Measurements from ENCODE around the gene MAGI3.
"Not testable (repeated sequence)": the region's sequence is repeated elsewhere in the genome, so short reads cannot be mapped to it uniquely, and the experiment has no call there.

Gene MAGI3

DNA sequence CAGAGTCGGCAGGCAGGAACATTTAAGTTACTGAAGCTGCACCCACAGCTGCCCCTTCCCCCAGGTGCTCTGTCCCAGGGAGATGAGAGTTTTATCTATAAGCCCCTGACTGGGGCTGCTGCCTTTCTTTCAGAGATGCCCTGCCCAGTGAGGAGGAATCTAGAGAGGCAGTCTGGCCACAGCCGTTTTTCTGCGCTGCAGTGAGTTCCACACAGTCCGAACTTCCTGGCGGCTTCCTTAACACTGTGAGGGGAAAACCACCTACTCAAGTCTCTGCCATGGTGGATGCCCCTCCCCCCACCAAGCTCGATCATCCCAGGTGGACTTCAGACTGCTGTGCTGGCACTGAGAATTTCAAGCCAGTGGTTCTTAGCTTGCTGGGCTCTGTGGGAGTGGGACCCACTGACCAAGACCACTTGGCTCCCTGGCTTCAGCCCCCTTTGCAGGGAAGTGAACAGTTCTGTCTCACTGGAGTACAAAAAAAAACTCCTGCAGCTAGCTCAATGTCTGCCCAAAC, 185.5 kb downstream of the MAGI3 start:
- H4K8ac ChIP-seq (ENCODE audit: low read depth, low read length); H3K4ac ChIP-seq (ENCODE audit: low read depth, low read length); H3K4me1 ChIP-seq (ENCODE audit: control insufficient read depth, low read depth, low read length); H4K5ac ChIP-seq (ENCODE audit: low read length); DNase-seq; H3K9ac ChIP-seq (ENCODE audit: low read length); H3K56ac ChIP-seq (ENCODE audit: low read length); H2AK5ac ChIP-seq (ENCODE audit: low read length); H3K18ac ChIP-seq (ENCODE audit: low read length); H2BK120ac ChIP-seq (ENCODE audit: low read depth, low read length); H2BK5ac ChIP-seq (ENCODE audit: low read length); H2BK15ac ChIP-seq (replicated peaks; ENCODE audit: low read depth); H3K4me2 ChIP-seq (ENCODE audit: low read length); H3K27me3 ChIP-seq (ENCODE audit: insufficient read depth, low read length, poor library complexity); H3K23ac ChIP-seq (ENCODE audit: low read length); H3K36me3 ChIP-seq (ENCODE audit: control insufficient read depth, insufficient read depth, low read length); H3K79me1 ChIP-seq (ENCODE audit: low read length); H3K27ac ChIP-seq (ENCODE audit: low read depth, low read length); H3K4me3 ChIP-seq (ENCODE audit: low read length); H3K79me2 ChIP-seq (ENCODE audit: control insufficient read depth, insufficient read depth, low read length): not testable (repeated sequence)
- WGBS (ENCODE audit: extremely low coverage, insufficient coverage, low lambda C conversion rate) = no CpG with 5 or more reads among the region's 6 CpGs

DNA sequence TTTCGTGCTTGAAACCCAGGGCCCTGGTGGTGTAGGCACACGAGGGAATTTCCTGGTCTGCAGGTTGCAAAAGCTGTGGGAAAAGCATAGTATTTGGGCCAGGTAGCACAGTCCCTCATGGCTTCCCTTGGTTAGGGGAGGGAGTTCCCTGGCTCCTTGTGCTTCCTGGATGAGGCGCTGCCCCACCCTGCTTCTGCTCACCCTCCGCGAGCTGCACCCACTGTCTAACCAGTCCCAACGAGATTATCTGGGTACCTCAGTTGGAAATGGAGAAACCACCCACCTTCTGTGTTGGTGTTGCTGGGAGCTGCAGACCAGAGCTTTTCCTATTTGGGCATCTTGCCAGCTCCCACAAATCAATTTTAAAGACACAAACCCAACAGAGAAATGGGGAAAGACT, 186.0 kb downstream of the MAGI3 start:
- H3K4me1 ChIP-seq (ENCODE audit: control insufficient read depth, low read depth, low read length) = no peaks in the 10 kb centered on the region
- no peak overlapping the region for H3K18ac ChIP-seq (ENCODE audit: low read length)
- H3K56ac ChIP-seq (ENCODE audit: low read length) = no peak overlapping the region
- H2BK120ac ChIP-seq (ENCODE audit: low read depth, low read length) = no peak overlapping the region
- H3K36me3 ChIP-seq (ENCODE audit: control insufficient read depth, insufficient read depth, low read length) = no peaks in the 10 kb centered on the region
- H3K27ac ChIP-seq (ENCODE audit: low read depth, low read length) = no peak overlapping the region
- H4K5ac ChIP-seq (ENCODE audit: low read length) = no peak overlapping the region
- H2AK5ac ChIP-seq (ENCODE audit: low read length) = no peak overlapping the region
- no peak overlapping the region for H3K9ac ChIP-seq (ENCODE audit: low read length)
- no peaks in the 10 kb centered on the region for H3K79me1 ChIP-seq (ENCODE audit: low read length)
- no peak overlapping the region for H3K4me2 ChIP-seq (ENCODE audit: low read length)
- no peak overlapping the region for H3K4me3 ChIP-seq (ENCODE audit: low read length)
- no peak overlapping the region for H3K4ac ChIP-seq (ENCODE audit: low read depth, low read length)
- no peak overlapping the region for H2BK5ac ChIP-seq (ENCODE audit: low read length)
- H4K8ac ChIP-seq (ENCODE audit: low read depth, low read length) = no peak overlapping the region
- WGBS (ENCODE audit: extremely low coverage, insufficient coverage, low lambda C conversion rate) = no CpG with 5 or more reads among the region's 6 CpGs
- no peaks in the 10 kb centered on the region for H3K27me3 ChIP-seq (ENCODE audit: insufficient read depth, low read length, poor library complexity)
- DNase-seq = no peak
- H3K23ac ChIP-seq (ENCODE audit: low read length) = no peak overlapping the region
- no peak overlapping the region for H2BK15ac ChIP-seq (replicated peaks; ENCODE audit: low read depth)
- H3K79me2 ChIP-seq (ENCODE audit: control insufficient read depth, insufficient read depth, low read length) = no peaks in the 10 kb centered on the region

DNA sequence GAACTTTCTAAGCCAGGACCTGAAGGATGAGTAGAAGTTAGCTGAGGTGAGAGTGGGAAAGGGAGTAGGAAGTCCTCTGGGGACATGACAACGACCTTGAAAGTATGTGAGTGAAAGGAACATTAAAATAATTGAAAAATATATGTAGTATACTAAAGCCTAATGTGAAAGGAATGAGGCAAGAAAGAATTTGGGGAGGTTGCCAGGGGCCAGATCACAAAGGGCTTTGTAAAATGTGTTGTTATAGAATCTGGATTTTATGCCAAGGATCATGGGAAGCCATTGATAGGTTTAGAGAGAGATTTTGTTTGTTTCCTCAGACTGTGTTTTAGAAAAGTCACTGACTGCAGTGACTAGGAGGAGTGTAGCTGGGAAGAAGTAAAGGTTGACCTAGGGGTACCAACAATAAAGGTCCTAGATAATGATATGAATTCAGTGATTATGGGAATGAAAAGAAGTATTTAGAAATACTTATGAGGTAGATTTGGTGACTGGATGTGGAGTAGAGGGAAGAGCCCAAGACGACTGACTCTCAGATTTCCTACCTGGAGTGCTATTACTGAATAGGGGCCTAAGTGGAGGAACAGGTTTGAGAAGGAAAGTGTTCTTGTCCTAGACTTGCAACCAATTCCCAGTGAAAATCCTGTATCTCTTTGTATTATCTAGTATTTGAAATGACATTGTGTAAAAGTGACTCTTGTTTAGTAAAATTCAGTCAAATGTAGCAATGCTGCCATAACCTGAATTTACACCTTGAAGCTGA, 189.1 kb downstream of the MAGI3 start:
- H4K5ac ChIP-seq (ENCODE audit: low read length) = no peak overlapping the region
- WGBS (ENCODE audit: extremely low coverage, insufficient coverage, low lambda C conversion rate) = no CpG with 5 or more reads among the region's 2 CpGs
- H3K36me3 ChIP-seq (ENCODE audit: control insufficient read depth, insufficient read depth, low read length) = no peaks in the 10 kb centered on the region
- no peak overlapping the region for H2AK5ac ChIP-seq (ENCODE audit: low read length)
- H3K23ac ChIP-seq (ENCODE audit: low read length) = no peak overlapping the region
- no peak overlapping the region for H3K27ac ChIP-seq (ENCODE audit: low read depth, low read length)
- no peaks in the 10 kb centered on the region for H3K27me3 ChIP-seq (ENCODE audit: insufficient read depth, low read length, poor library complexity)
- no peak for DNase-seq
- no peaks in the 10 kb centered on the region for H3K4me1 ChIP-seq (ENCODE audit: control insufficient read depth, low read depth, low read length)
- H3K79me2 ChIP-seq (ENCODE audit: control insufficient read depth, insufficient read depth, low read length) = no peaks in the 10 kb centered on the region
- H3K18ac ChIP-seq (ENCODE audit: low read length) = no peak overlapping the region
- H2BK5ac ChIP-seq (ENCODE audit: low read length) = no peak overlapping the region
- H2BK15ac ChIP-seq (replicated peaks; ENCODE audit: low read depth) = no peak overlapping the region
- H2BK120ac ChIP-seq (ENCODE audit: low read depth, low read length) = no peak overlapping the region
- H3K79me1 ChIP-seq (ENCODE audit: low read length) = no peaks in the 10 kb centered on the region
- no peak overlapping the region for H4K8ac ChIP-seq (ENCODE audit: low read depth, low read length)
- H3K4me2 ChIP-seq (ENCODE audit: low read length) = no peak overlapping the region
- H3K56ac ChIP-seq (ENCODE audit: low read length) = no peak overlapping the region
- H3K4me3 ChIP-seq (ENCODE audit: low read length) = no peak overlapping the region
- H3K9ac ChIP-seq (ENCODE audit: low read length) = no peak overlapping the region
- no peak overlapping the region for H3K4ac ChIP-seq (ENCODE audit: low read depth, low read length)

DNA sequence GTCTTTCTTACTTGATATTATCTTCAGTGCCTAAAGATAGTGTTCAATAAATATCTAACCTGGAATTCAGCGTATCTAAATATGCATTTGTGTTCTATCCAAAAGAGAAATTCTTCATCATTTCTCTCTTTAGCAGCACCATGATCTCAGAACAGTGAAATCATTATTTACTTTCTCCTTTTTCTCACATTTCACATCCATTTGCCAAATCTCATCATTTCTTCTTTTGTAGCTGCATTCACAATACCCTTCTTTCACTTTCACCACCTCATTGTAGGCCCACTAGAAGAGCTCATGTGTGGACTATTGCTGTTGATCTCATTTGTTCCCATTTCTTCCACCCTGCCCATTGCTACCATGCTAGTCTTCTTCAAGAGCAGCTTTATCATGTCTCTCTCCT, 191.0 kb downstream of the MAGI3 start:
- H2AK5ac ChIP-seq (ENCODE audit: low read length) = no peak overlapping the region
- no peak for DNase-seq
- H3K23ac ChIP-seq (ENCODE audit: low read length) = no peak overlapping the region
- no peak overlapping the region for H3K9ac ChIP-seq (ENCODE audit: low read length)
- H2BK15ac ChIP-seq (replicated peaks; ENCODE audit: low read depth) = no peak overlapping the region
- no peak overlapping the region for H3K27ac ChIP-seq (ENCODE audit: low read depth, low read length)
- no peaks in the 10 kb centered on the region for H3K79me1 ChIP-seq (ENCODE audit: low read length)
- H3K4me3 ChIP-seq (ENCODE audit: low read length) = no peak overlapping the region
- H3K27me3 ChIP-seq (ENCODE audit: insufficient read depth, low read length, poor library complexity) = no peaks in the 10 kb centered on the region
- H3K79me2 ChIP-seq (ENCODE audit: control insufficient read depth, insufficient read depth, low read length) = no peaks in the 10 kb centered on the region
- no peak overlapping the region for H3K56ac ChIP-seq (ENCODE audit: low read length)
- H3K18ac ChIP-seq (ENCODE audit: low read length) = no peak overlapping the region
- H3K4me1 ChIP-seq (ENCODE audit: control insufficient read depth, low read depth, low read length) = no peaks in the 10 kb centered on the region
- H4K8ac ChIP-seq (ENCODE audit: low read depth, low read length) = no peak overlapping the region
- H2BK120ac ChIP-seq (ENCODE audit: low read depth, low read length) = no peak overlapping the region
- no peak overlapping the region for H3K4me2 ChIP-seq (ENCODE audit: low read length)
- WGBS (ENCODE audit: extremely low coverage, insufficient coverage, low lambda C conversion rate) = no CpG with 5 or more reads among the region's 1 CpG
- no peak overlapping the region for H3K4ac ChIP-seq (ENCODE audit: low read depth, low read length)
- H2BK5ac ChIP-seq (ENCODE audit: low read length) = no peak overlapping the region
- H4K5ac ChIP-seq (ENCODE audit: low read length) = no peak overlapping the region
- H3K36me3 ChIP-seq (ENCODE audit: control insufficient read depth, insufficient read depth, low read length) = no peaks in the 10 kb centered on the region

DNA sequence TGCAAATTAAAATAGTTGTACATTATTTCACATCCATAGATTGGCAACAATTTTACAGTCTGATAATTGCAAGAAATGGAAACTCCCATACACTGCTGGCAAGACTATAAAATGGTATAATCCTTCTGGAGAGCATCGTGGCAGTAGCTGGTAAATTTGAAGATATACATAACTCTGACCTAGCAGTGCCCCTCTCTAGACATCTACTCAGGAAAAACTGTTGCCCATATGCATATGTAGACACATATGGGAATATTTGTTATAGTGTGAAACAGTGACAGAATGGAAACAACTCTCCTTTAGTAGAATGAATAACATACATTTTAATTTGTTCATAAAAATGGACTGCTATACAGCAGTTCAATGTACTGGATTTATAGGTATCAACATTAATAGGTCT, 191.8 kb downstream of the MAGI3 start:
- Histone ChIP-seq H3K18ac (ENCODE audit: low read length) (no peak overlapping the region), H2BK15ac (replicated peaks; ENCODE audit: low read depth) (no peak overlapping the region), H2AK5ac (ENCODE audit: low read length) (no peak overlapping the region), H3K36me3 (ENCODE audit: control insufficient read depth, insufficient read depth, low read length) (no peaks in the 10 kb centered on the region), H3K23ac (ENCODE audit: low read length) (no peak overlapping the region), H2BK5ac (ENCODE audit: low read length) (no peak overlapping the region), H3K56ac (ENCODE audit: low read length) (no peak overlapping the region), H2BK120ac (ENCODE audit: low read depth, low read length) (no peak overlapping the region), H3K4ac (ENCODE audit: low read depth, low read length) (no peak overlapping the region), H3K27ac (ENCODE audit: low read depth, low read length) (no peak overlapping the region), H4K5ac (ENCODE audit: low read length) (no peak overlapping the region), H3K4me2 (ENCODE audit: low read length) (no peak overlapping the region), H3K4me3 (ENCODE audit: low read length) (no peak overlapping the region), H3K79me1 (ENCODE audit: low read length) (no peaks in the 10 kb centered on the region), H3K9ac (ENCODE audit: low read length) (no peak overlapping the region), H4K8ac (ENCODE audit: low read depth, low read length) (no peak overlapping the region), H3K79me2 (ENCODE audit: control insufficient read depth, insufficient read depth, low read length) (no peaks in the 10 kb centered on the region), H3K27me3 (ENCODE audit: insufficient read depth, low read length, poor library complexity) (no peaks in the 10 kb centered on the region), H3K4me1 (ENCODE audit: control insufficient read depth, low read depth, low read length) (no peaks in the 10 kb centered on the region)
- WGBS (ENCODE audit: extremely low coverage, insufficient coverage, low lambda C conversion rate) = no CpG with 5 or more reads among the region's 1 CpG
- DNase-seq = no peak

DNA sequence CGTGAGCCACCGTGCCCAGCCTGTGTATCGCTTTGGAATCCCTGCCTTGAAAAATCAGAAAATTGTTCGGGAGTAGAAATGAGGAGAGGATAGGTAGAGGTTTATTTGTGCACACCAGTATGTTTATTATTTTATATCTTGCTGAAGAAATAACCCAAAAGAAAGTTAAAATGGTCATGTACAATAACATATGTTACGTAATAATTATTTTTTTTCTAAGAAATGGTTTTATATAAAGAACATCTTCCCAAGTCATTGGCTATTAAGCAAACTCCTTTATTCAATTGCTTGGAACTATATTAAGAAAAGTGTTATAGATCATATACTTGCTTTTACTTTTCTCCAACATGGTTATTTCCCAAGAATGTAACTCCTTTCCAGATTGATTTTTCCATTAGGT, 197.2 kb downstream of the MAGI3 start:
- H3K56ac ChIP-seq (ENCODE audit: low read length) = no peak overlapping the region
- no peak overlapping the region for H3K4me2 ChIP-seq (ENCODE audit: low read length)
- DNase-seq = no peak
- no peaks in the 10 kb centered on the region for H3K79me2 ChIP-seq (ENCODE audit: control insufficient read depth, insufficient read depth, low read length)
- no peak overlapping the region for H2AK5ac ChIP-seq (ENCODE audit: low read length)
- H3K36me3 ChIP-seq (ENCODE audit: control insufficient read depth, insufficient read depth, low read length) = no peaks in the 10 kb centered on the region
- H2BK5ac ChIP-seq (ENCODE audit: low read length) = no peak overlapping the region
- no peak overlapping the region for H2BK120ac ChIP-seq (ENCODE audit: low read depth, low read length)
- H3K4me3 ChIP-seq (ENCODE audit: low read length) = no peak overlapping the region
- no peak overlapping the region for H3K18ac ChIP-seq (ENCODE audit: low read length)
- no peaks in the 10 kb centered on the region for H3K4me1 ChIP-seq (ENCODE audit: control insufficient read depth, low read depth, low read length)
- H4K5ac ChIP-seq (ENCODE audit: low read length) = no peak overlapping the region
- no peak overlapping the region for H3K23ac ChIP-seq (ENCODE audit: low read length)
- H3K27ac ChIP-seq (ENCODE audit: low read depth, low read length) = no peak overlapping the region
- no CpG with 5 or more reads among the region's 5 CpGs for WGBS (ENCODE audit: extremely low coverage, insufficient coverage, low lambda C conversion rate)
- no peak overlapping the region for H4K8ac ChIP-seq (ENCODE audit: low read depth, low read length)
- H3K9ac ChIP-seq (ENCODE audit: low read length) = no peak overlapping the region
- H2BK15ac ChIP-seq (replicated peaks; ENCODE audit: low read depth) = no peak overlapping the region
- no peaks in the 10 kb centered on the region for H3K79me1 ChIP-seq (ENCODE audit: low read length)
- no peaks in the 10 kb centered on the region for H3K27me3 ChIP-seq (ENCODE audit: insufficient read depth, low read length, poor library complexity)
- no peak overlapping the region for H3K4ac ChIP-seq (ENCODE audit: low read depth, low read length)

All from mesendoderm (in vitro differentiated cells).